Measurements from ENCODE around the gene SLTM. TPM values are rescaled to one million over a fixed set of nuclear protein-coding genes. Genes with fewer than 3 reads are reported as not detected.

Gene SLTM
- total RNA-seq = 93.5 TPM
- polyA plus RNA-seq (ENCODE audit: insufficient read depth, low read depth, low replicate concordance) = 30.5 TPM
- long read RNA-seq, donor 1, partial matches to known transcripts = 8 of 15 reads
- long read RNA-seq, donor 1, other reads (novel, unspliced or antisense) = 0 of 15 reads
- long read RNA-seq, donor 2, partial matches to known transcripts = 17 of 24 reads
- long read RNA-seq, donor 2, other reads (novel, unspliced or antisense) = 0 of 24 reads
- long read RNA-seq, donor 3, full-length matches to known transcripts = 19 of 27 reads
- long read RNA-seq, donor 3, partial matches to known transcripts = 8 of 27 reads
- long read RNA-seq, donor 3, other reads (novel, unspliced or antisense) = 0 of 27 reads
- long read RNA-seq, donor 4, partial matches to known transcripts = 5 of 10 reads
- long read RNA-seq, donor 4, other reads (novel, unspliced or antisense) = 0 of 10 reads
- long read RNA-seq, donor 5, partial matches to known transcripts = 0 of 1 reads
- long read RNA-seq, donor 5, other reads (novel, unspliced or antisense) = 0 of 1 reads
- long read RNA-seq, donor 6, partial matches to known transcripts = 9 of 13 reads
- long read RNA-seq, donor 6, other reads (novel, unspliced or antisense) = 0 of 13 reads
- long read RNA-seq, donor 7, full-length matches to known transcripts = 8 of 54 reads
- long read RNA-seq, donor 7, partial matches to known transcripts = 34 of 54 reads
- long read RNA-seq, donor 7, other reads (novel, unspliced or antisense) = 12 of 54 reads
- long read RNA-seq, donor 8, partial matches to known transcripts = 6 of 9 reads
- long read RNA-seq, donor 8, other reads (novel, unspliced or antisense) = 0 of 9 reads
- long read RNA-seq, donor 9, partial matches to known transcripts = 0 of 1 reads
- long read RNA-seq, donor 9, other reads (novel, unspliced or antisense) = 0 of 1 reads
- long read RNA-seq, donor 10, partial matches to known transcripts = 0 of 7 reads
- long read RNA-seq, donor 10, other reads (novel, unspliced or antisense) = 0 of 7 reads

DNA sequence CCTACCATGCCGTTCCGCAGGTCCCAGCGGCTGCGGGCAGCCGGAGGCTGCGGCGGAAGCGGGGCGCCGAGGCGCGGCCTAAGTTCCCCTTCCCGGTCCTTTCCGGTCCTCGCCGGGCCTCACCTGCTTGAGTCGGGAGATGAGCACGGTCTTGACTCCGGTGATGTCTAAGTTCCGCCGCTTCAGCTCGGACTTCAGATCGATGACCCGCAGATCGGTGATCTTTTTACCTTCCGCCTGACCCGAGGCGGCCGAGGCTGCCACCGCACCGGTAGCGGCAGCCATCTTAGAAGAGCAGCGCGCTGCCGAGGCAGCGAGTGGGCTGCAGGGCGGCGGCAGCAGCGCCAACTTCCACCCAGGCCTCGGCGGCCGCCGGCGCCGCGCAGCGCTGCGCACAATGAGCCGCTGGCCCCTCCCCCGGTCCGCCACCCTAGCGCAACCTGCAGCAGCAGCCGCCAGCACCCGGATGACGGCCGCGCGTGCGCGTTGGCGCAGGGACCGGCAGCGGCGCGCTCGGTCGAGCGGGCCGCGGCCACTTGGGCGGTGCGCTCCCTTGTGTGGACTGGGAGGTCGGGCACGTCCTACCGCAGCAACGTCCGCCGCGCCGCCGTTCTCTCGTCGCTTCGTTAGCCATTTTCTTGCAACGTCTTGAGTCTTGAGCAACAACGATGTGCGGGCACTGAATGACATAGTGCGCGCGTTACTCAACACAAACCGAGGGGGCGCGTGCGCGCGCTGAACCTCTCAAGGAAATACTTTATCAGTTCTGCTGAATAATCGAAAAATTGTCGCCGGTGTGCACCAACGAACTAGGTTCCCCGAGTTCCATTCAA is at the start of gene SLTM:
Gene SLTM (minus strand): TSS at position 399 of the 833 bp plus-strand sequence. CDS start 114 bp downstream, at position 285.
- Histone ChIP-seq H3K36me3 (ENCODE audit: control insufficient read depth in 2 of 3, insufficient read depth in 3 of 3, low read length in 3 of 3) (peaks cover 0 to 2% (median 0%) of the 10 kb centered on the region in 3 donors), H3K4me3 (ENCODE audit: low read length in 3 of 3) (peak within 1 kb of the TSS; percentile 76 to 96 (median 85)), H3K4me1 (ENCODE audit: control insufficient read depth in 2 of 3, insufficient read depth in 2 of 3, low read depth in 1 of 3, low read length in 3 of 3) (peaks cover 0 to 17% (median 5%) of the 10 kb centered on the region in 3 donors), H3K27me3 (ENCODE audit: control insufficient read depth, insufficient read depth, low read length) (no peaks in the 10 kb centered on the region), H3K9me3 (ENCODE audit: control insufficient read depth in 2 of 3, insufficient read depth in 1 of 3, low read length in 3 of 3) (no peaks in the 10 kb centered on the region), H3K9ac (ENCODE audit: low read length in 3 of 3) (peak within 1 kb of the TSS; percentile 91 to 99 (median 94)), H3K27ac (ENCODE audit: low read depth in 2 of 2, low read length in 2 of 2) (peak within 1 kb of the TSS; percentile 99)
- DNase-seq (peak; percentile 97 to 98 (median 97)), FAIRE-seq (no peak)
- TF ChIP-seq CTCF (IDR thresholded peaks at IDR 0.05; ENCODE audit: borderline replicate concordance, extremely low read depth, insufficient read depth) = no peak
- intact Hi-C loops (cut with DNase I) = no loop called here

GRCh38 chr15:58983261-58983660 is 49.8 kb upstream of the SLTM start:
- Histone ChIP-seq H3K4me1 (ENCODE audit: control insufficient read depth in 2 of 3, insufficient read depth in 2 of 3, low read depth in 1 of 3, low read length in 3 of 3) (no peaks in the 10 kb centered on the region), H3K27ac (ENCODE audit: low read depth in 2 of 2, low read length in 2 of 2) (no peak overlapping the region), H3K4me3 (ENCODE audit: low read length in 3 of 3) (no peak overlapping the region), H3K36me3 (ENCODE audit: control insufficient read depth in 2 of 3, insufficient read depth in 3 of 3, low read length in 3 of 3) (no peaks in the 10 kb centered on the region), H3K9me3 (ENCODE audit: control insufficient read depth in 2 of 3, insufficient read depth in 1 of 3, low read length in 3 of 3) (no peaks in the 10 kb centered on the region), H3K9ac (ENCODE audit: low read length in 3 of 3) (no peak overlapping the region), H3K27me3 (ENCODE audit: control insufficient read depth, insufficient read depth, low read length) (no peaks in the 10 kb centered on the region)
- FAIRE-seq (no peak), DNase-seq (no peak)
- no peak for TF ChIP-seq CTCF (IDR thresholded peaks at IDR 0.05; ENCODE audit: borderline replicate concordance, extremely low read depth, insufficient read depth)
- intact Hi-C loops (cut with DNase I) = loop anchor here (5.0 kb wide), 1 partner anchor 509 kb away; no protein-coding TSS in a partner anchor

GRCh38 chr15:58981808-58982475 is 48.5 kb upstream of the SLTM start:
- intact Hi-C loops (cut with DNase I) = loop anchor here (5.0 kb wide), 1 partner anchor 510 kb away; no protein-coding TSS in a partner anchor
- Histone ChIP-seq H3K4me1 (ENCODE audit: control insufficient read depth in 2 of 3, insufficient read depth in 2 of 3, low read depth in 1 of 3, low read length in 3 of 3) (no peaks in the 10 kb centered on the region), H3K36me3 (ENCODE audit: control insufficient read depth in 2 of 3, insufficient read depth in 3 of 3, low read length in 3 of 3) (no peaks in the 10 kb centered on the region), H3K4me3 (ENCODE audit: low read length in 3 of 3) (no peak overlapping the region), H3K27me3 (ENCODE audit: control insufficient read depth, insufficient read depth, low read length) (no peaks in the 10 kb centered on the region), H3K9ac (ENCODE audit: low read length in 3 of 3) (no peak overlapping the region), H3K27ac (ENCODE audit: low read depth in 2 of 2, low read length in 2 of 2) (no peak overlapping the region), H3K9me3 (ENCODE audit: control insufficient read depth in 2 of 3, insufficient read depth in 1 of 3, low read length in 3 of 3) (no peaks in the 10 kb centered on the region)
- no peak for TF ChIP-seq CTCF (IDR thresholded peaks at IDR 0.05; ENCODE audit: borderline replicate concordance, extremely low read depth, insufficient read depth)
- FAIRE-seq = no peak
- no peak for DNase-seq
